Activated naive CD4-positive, alpha-beta T cell treated with anti-CD3 and anti-CD28 coated beads, Interleukin-2, amount 50 U/mL, for 72 hours (primary cell): ENCODE results near the gene ACTL6A. TPM values are rescaled to one million over a fixed set of nuclear protein-coding genes. Genes with fewer than 3 reads are reported as not detected.
"Not testable (repeated sequence)": the region's sequence is repeated elsewhere in the genome, so short reads cannot be mapped to it uniquely, and the experiment has no call there.

Experiments
- ATAC-seq, 2 donors: fragments of 150-1000 bp; cut with Tn5 transposase; 2 replicates each; pipeline ENCODE4 v1.10.0; 2021; ENCODE audit warnings: mild to moderate bottlenecking in 2 of 2, moderate library complexity in 2 of 2
- DNase-seq, 2 donors: peaks; one replicate each; pipeline ENCODE4 v3.0.0; 2021 to 2022; ENCODE audit warnings: low spot score in 2 of 2
- H3K27ac Mint-ChIP-seq, 2 donors: one replicate each; pipeline ENCODE4 v1.8.0; 2022; ENCODE audit warnings: mild to moderate bottlenecking in 2 of 2, mixed read lengths in 2 of 2
- H3K36me3 Mint-ChIP-seq, 2 donors: one replicate each; pipeline ENCODE4 v1.8.0; 2022; ENCODE audit warnings: mixed read lengths in 2 of 2
- H3K9me3 Mint-ChIP-seq, 2 donors: one replicate each; pipeline ENCODE4 v1.8.0; 2022; ENCODE audit warnings: mixed read lengths in 2 of 2
- total RNA-seq, 2 donors: library from RNA; stranded (reverse); gene quantifications; one replicate each; pipeline ENCODE4 v1.2.3, GENCODE V29; 2022

The ACTL6A gene
- total RNA-seq, result 100 to 1,000 TPM in 1 of 2 donors, 10 to 100 TPM in 1; 89.2 to 132 TPM

- DNase-seq (peak; percentile 96 to 99), ATAC-seq (peak; percentile 94)
- Mint-ChIP-seq H3K36me3 (peaks cover 0 to 13% of the 10 kb centered on the region in 2 donors), H3K27ac (peak within 1 kb of the TSS; percentile 81 to 98), H3K9me3 (no peaks in the 10 kb centered on the region)
Observed at GRCh38 chr3:179562591-179563270, at the start of gene ACTL6A. Gene ACTL6A (plus strand): TSS chr3:179562926. CDS start chr3:179563093, 167 bp downstream.

DNA sequence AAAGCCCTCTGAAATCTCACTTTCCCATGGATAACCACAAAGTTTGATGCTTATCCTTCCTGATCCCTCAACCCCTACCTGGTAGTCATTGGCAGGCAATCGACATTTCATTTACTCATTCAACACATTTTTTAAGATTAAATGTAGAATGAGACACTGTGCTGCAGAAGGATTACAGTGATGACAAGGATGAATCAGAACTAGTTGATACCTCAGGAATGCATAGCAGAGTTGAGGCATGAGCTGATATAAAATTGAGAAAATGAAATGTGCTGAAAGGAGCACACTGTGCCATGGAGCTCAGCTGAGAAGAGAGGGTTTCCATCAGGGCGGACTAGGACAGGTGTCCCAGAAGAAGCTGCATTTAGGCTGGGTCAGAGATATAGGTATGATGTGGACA lies 48.9 kb upstream of the ACTL6A start:
- ATAC-seq, result no peak

GRCh38 chr3:179516461-179517251 lies 46.1 kb upstream of the ACTL6A start:
- H3K36me3 Mint-ChIP-seq, result peaks cover 0 to 15% of the 10 kb centered on the region in 2 donors
- H3K9me3 Mint-ChIP-seq, H3K27ac Mint-ChIP-seq, DNase-seq, ATAC-seq: not testable (repeated sequence)

More for the DNA sequence above, 48.9 kb upstream of the ACTL6A start:
- Mint-ChIP-seq H3K36me3 (peaks cover 0 to 15% of the 10 kb centered on the region in 2 donors), H3K9me3 (peaks cover 5 to 7% of the 10 kb centered on the region in 2 donors), H3K27ac (no peak overlapping the region)
- no peak for DNase-seq

DNA sequence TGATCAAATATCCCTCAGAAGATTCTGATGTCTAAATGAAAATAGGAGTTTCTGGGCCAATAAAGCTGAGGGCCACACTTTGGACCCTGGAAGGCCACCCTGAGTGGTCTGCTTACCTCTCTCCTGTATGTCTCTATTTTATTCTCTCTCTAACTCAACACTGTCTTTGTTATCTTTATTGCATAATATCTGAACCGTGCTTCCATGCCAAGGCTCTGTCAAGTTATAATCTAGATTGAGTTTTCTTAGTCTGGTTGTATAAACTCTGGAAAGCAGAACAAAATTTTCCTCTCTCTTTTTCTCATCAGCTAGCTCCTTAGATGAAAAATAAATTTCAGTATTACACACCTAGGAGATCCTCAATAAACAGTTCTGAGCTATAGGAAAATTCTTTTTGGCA lies 36.2 kb upstream of the ACTL6A start:
- H3K9me3 Mint-ChIP-seq, result no peaks in the 10 kb centered on the region
- H3K36me3 Mint-ChIP-seq, result no peaks in the 10 kb centered on the region
- DNase-seq, result no peak
- no peak overlapping the region for H3K27ac Mint-ChIP-seq
- no peak for ATAC-seq

DNA sequence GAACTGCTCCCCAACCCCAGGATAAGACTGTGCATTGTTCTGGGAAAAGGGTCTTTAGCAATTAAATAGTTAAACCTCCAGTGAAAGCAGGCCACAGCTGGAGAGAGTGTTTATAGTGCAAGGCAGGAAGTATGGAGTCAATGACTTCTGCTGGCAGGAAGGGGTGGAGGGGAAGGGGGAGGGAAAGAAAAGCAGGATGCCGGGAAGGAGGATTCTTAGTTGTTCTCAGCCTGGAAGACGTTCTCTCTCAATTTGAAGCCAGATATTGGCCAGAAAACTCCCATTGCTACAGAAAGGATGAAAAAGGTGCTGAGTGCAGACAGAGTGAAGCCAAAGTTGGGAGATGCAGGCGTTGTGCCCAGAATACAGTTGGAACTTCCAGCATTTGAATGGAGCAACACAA lies 35.7 kb upstream of the ACTL6A start:
- no peak overlapping the region for H3K27ac Mint-ChIP-seq
- DNase-seq (no peak), ATAC-seq (no peak)
- H3K9me3 Mint-ChIP-seq, result no peaks in the 10 kb centered on the region
- H3K36me3 Mint-ChIP-seq, result no peaks in the 10 kb centered on the region

- H3K9me3 Mint-ChIP-seq, result no peaks in the 10 kb centered on the region
- H3K36me3 Mint-ChIP-seq, result no peaks in the 10 kb centered on the region
- DNase-seq, result no peak
- no peak for ATAC-seq
- no peak overlapping the region for H3K27ac Mint-ChIP-seq
Observed at GRCh38 chr3:179528772-179529171, 34.0 kb upstream of the ACTL6A start.

DNA sequence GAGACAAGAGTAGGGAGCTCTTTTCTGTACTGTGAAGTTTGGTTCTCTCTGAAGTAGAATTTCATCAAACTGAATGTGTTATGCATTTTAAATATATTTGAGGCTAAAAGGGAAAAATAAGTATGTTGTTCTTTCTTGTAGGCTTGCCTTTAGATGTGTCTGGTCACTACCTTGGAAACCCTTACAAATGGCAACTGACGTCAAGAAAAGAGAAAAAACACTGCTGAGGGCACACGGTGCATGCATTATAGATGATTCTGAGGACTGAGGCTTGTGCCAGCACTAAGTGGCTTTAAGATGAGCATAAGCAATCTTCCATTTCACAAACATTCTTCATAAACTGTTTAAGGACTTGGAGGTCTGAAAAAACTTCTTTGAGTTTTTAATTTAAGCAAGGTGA lies 31.1 kb upstream of the ACTL6A start:
- no peak for DNase-seq
- H3K36me3 Mint-ChIP-seq, result no peaks in the 10 kb centered on the region
- ATAC-seq, result no peak
- no peak overlapping the region for H3K27ac Mint-ChIP-seq
- no peaks in the 10 kb centered on the region for H3K9me3 Mint-ChIP-seq

DNA sequence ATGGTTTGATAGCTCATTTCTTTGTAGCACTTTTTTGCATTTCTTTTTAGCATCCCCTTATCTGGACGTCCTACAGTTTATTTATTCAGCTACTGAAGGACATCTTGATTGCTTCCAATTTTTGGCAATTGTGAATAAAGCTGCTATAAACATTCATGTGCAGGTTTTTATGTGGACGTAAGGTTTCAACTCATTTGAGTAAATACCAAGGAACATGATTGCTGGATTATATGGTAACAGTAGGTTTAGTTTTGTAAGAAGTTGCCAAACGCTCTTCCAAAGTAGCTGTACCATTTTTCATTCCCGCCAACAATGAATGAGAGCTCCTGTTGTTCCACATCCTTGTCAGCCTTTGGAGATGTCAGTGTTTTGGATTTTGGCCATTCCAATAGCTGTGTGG lies 29.5 kb upstream of the ACTL6A start:
- DNase-seq (no peak), ATAC-seq (no peak)
- Mint-ChIP-seq H3K9me3 (no peaks in the 10 kb centered on the region), H3K27ac (no peak overlapping the region), H3K36me3 (no peaks in the 10 kb centered on the region)

DNA sequence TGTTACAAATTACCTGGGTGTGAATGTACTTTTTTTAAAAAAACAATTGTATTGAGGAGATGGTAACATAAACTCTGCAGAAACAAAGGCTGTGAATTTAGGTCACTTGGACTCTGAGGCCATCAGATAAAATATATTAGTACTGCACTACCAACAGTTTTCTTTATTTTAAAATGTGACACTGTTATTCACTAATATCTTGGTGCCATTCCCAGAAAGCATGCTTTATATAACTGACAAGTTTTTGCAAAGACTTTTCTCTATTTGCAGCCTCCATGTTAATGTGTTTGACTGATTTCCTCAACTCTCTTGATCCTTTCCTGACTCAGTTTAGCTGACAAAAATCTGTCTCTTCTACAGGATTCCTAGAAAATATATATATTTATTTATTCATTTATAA lies 26.5 kb upstream of the ACTL6A start:
- H3K36me3 Mint-ChIP-seq, result no peaks in the 10 kb centered on the region
- no peaks in the 10 kb centered on the region for H3K9me3 Mint-ChIP-seq
- H3K27ac Mint-ChIP-seq, result no peak overlapping the region
- DNase-seq (no peak), ATAC-seq (no peak)

- Mint-ChIP-seq H3K36me3 (no peaks in the 10 kb centered on the region), H3K9me3 (no peaks in the 10 kb centered on the region), H3K27ac (no peak overlapping the region)
- no peak for DNase-seq
- no peak for ATAC-seq
Observed at GRCh38 chr3:179541094-179541493, 21.6 kb upstream of the ACTL6A start.

DNA sequence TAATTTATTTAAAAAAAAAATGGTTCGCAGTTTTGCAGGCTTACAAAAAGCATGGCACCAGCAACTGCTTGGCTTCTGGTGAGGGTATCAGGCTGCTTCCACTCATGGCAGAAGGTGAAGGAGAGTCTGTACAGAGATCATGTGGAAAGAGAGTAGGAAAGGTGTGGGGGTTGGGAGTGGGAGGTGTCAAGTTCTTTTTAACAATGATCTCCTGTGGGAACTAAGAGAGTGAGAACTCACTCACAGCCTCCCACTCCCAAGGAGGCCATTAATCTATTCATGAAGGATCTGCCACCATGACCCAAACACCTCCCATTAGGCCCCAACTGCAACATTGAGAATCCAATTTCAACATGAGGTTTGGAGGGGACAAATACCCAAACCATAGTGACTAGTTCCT lies 21.1 kb upstream of the ACTL6A start:
- ATAC-seq (no peak), DNase-seq (no peak)
- no peaks in the 10 kb centered on the region for H3K36me3 Mint-ChIP-seq
- H3K27ac Mint-ChIP-seq, result no peak overlapping the region
- H3K9me3 Mint-ChIP-seq, result no peaks in the 10 kb centered on the region

- DNase-seq (no peak), ATAC-seq (no peak)
- Mint-ChIP-seq H3K27ac (no peak overlapping the region), H3K36me3 (no peaks in the 10 kb centered on the region), H3K9me3 (no peaks in the 10 kb centered on the region)
Observed at GRCh38 chr3:179542375-179542774, 20.4 kb upstream of the ACTL6A start.

DNA sequence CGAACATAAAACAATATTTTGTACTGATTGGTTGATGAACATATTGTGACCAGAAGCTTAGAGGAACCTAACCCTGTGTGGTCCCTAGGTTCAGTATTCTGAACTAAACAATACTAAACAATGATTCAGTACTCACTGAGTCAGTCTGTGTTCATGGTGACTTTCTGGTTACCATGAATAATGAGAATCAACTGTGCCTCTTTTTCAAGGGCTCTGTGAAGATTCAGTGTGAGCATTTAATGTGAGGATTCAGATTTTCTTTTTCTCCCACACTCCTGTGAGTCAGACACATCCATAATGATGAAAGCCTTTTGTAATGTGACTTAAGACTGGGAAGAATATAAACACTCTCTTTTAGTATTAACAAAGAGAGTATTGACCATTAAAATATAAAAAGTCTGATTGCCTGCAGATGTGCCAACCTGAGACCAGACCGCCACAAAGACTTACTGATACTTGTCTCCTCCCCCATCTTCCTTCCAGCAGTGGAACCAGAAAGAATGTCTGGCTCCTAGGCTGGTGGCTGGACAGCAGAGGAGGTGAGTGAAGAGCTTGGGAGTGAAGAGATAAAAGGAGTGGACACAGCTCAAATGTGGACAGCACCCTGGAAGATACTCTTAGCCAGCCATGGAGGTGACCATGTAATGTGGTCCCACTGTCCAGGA lies 17.6 kb upstream of the ACTL6A start:
- Mint-ChIP-seq H3K9me3 (no peaks in the 10 kb centered on the region), H3K27ac (no peak overlapping the region), H3K36me3 (no peaks in the 10 kb centered on the region)
- ATAC-seq (peak; percentile 36 to 94), DNase-seq (no peak)

GRCh38 chr3:179546814-179547241 lies 15.9 kb upstream of the ACTL6A start:
- H3K36me3 Mint-ChIP-seq, result no peaks in the 10 kb centered on the region
- no peak overlapping the region for H3K27ac Mint-ChIP-seq
- ATAC-seq (no peak), DNase-seq (no peak)
- no peaks in the 10 kb centered on the region for H3K9me3 Mint-ChIP-seq

GRCh38 chr3:179551349-179552105 lies 11.2 kb upstream of the ACTL6A start:
- H3K27ac Mint-ChIP-seq, result no peak overlapping the region
- DNase-seq (no peak), ATAC-seq (no peak)
- no peaks in the 10 kb centered on the region for H3K36me3 Mint-ChIP-seq
- no peaks in the 10 kb centered on the region for H3K9me3 Mint-ChIP-seq

DNA sequence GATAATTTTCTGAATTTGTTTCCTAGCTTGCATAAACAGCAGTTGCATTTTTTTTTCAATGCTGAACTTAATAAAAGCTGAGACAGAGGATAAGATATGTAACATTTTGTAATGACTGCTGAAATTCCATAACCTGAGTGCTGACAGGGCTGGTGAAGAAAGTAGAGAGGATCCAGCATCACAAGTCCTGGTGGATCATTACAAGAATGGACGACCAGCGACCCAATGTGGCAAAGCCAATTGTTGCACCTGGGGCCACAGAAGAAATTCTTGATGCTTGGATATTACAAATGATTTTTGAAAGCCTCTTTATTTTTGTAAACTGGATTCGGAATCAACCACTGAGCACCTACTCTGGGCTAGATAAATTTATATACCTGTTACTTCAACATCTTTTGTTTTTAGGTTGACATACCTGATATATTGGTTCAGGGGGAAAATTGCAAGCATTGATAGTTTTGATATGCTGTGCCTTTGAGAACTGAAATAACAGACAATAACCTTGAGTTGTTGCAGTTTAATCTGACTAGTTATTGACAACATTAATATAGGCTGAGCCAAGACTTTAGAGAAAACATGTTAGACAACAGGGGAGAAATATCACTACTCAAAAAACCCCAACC lies 3.9 kb upstream of the ACTL6A start:
- peak in 1 of 2 donors; percentile 48 for DNase-seq
- no peak for ATAC-seq
- Mint-ChIP-seq H3K36me3 (peaks cover 0 to 5% of the 10 kb centered on the region in 2 donors), H3K27ac (no peak overlapping the region), H3K9me3 (no peaks in the 10 kb centered on the region)
